GM19193 (cell line): Measurements from ENCODE around the gene SLC22A23.

Experiments used
- POLR2A ChIP-seq: IDR thresholded peaks from 4 replicates; pipeline ENCODE4 v1.6.1; 2011; ENCODE audit not compliant: insufficient read depth, insufficient read length; ENCODE audit errors: extremely low read depth

The SLC22A23 gene

DNA sequence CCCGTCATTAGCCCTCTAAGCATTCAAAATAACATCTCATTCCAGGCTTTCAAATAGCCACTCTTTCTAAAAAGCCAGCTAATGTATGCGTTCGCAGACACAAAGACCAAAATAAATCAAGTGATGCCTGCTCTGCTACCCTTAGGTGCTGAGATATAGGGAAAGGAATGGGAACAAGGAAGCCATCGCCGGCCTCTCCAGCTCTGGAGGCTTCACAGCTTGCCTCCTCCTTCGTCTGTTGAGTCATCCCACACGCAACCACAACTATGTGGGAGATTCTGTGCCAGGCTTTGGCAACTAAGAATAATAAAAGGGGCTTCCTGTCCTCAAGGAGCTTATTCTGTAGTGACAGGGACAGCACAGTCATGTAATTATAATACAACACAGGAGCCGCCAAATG, 27.3 kb upstream of the SLC22A23 start:
- TF ChIP-seq POLR2A, result no peak

DNA sequence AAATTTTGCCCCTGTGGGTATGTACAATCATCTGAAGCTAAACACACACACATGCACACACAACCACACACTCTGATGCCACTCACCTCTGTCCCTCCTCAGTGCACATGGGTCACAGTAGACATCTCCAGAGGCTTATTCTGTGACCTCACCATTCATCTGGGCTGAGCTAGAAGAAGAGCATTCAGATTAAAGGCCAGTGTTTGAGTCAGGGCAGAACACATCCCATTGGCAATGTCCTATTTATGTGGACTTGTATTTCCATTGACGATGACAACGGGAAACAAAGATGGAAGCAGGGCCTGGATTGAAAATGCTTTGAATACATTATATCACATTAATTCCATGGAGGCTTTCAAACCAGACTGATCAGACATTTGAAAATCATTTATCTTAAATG, 26.8 kb upstream of the SLC22A23 start:
- TF ChIP-seq POLR2A, result no peak

DNA sequence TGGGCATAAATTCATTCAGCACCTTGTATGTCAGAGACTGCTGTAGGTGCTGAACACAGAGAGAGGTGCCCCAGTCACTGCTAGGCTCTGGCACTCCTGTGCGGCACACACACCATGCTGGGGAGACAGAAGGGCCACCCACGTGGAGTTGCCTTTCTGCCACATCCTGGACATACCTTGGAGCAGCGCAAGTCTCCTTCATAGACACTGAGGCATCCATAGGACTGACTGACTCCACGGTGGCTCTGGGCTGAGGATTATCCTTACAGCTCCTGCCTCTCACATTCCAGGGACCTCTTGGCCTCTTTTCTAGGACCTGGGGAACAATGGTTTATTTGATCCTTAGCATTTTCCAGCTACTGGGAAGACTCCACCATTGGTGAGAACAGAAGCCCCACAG, 26.0 kb upstream of the SLC22A23 start:
- no peak for TF ChIP-seq POLR2A

DNA sequence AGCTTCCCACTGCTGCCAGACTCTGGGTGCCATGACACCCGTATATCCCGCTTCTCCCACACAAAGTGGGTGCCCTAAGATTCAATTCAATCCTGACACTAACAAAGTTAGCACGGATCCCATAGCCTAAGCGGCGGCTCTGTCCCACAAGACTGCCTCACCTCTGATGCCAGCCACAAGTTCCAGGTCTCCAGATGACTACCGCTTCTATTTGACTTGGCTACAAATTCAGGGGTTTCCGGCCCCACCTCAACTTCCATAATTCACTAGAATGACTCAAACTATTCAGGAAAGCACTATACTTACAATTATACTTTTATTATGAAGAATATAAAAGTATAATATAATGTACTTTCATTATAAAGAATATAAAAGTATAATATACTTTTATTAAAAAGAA, 24.8 kb upstream of the SLC22A23 start:
- TF ChIP-seq POLR2A, result no peak

DNA sequence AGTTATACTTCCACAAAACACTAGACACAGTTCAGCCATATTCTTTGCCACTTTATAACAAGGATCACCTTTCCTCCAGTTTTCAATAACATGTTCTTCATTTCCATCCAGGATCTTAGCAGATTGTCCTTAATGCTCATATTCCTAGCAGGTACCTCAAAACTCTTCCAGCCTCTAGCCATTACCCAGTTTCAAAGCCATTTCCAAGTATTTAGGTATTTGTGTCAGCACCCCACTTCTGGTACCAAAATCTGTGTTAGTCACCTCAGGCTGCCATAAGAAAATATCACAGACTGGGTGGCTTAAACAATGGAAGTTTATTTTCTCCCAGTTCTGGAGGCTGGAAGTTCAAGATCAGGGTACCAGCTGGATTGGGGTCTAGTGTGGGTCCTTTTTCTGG, 23.2 kb upstream of the SLC22A23 start:
- no peak for TF ChIP-seq POLR2A

DNA sequence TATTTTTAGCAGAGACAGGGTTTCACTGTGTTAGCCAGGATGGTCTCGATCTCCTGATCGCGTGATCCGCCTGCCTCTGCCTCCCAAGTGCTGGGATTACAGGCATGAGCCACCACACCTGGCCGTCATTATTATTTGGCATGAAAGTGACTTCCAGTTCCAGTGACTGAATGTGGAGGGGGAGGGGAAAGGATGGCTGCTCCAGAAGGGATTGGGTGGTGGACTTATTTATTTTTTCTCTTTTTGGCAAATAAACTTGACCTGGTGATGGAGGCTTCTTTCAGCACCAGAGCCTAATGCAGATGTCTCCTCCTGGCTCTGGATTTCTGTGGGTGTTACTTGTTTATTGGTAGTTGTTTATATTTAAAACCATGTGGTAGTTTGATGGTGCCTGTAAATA, 16.9 kb upstream of the SLC22A23 start:
- TF ChIP-seq POLR2A, result no peak

DNA sequence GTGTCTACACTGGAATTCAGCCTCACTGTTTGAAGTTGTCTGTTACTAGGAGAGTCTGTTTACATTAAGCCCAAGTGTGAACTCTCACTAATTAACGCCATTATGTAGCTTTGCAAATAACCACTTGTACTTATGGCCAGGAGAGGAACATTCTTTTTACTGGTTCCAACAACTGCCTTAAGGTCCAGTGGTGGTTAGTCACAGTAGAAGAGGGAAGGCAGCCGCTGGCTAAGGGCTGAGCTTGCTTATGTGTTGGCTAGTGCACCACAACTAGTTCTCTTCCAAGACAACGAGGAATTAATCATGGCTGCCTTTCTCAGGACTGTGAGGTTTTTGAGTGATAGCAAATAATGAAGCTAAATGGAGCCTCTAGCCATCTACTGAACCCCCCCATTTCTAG, 14.9 kb upstream of the SLC22A23 start:
- TF ChIP-seq POLR2A, result no peak

DNA sequence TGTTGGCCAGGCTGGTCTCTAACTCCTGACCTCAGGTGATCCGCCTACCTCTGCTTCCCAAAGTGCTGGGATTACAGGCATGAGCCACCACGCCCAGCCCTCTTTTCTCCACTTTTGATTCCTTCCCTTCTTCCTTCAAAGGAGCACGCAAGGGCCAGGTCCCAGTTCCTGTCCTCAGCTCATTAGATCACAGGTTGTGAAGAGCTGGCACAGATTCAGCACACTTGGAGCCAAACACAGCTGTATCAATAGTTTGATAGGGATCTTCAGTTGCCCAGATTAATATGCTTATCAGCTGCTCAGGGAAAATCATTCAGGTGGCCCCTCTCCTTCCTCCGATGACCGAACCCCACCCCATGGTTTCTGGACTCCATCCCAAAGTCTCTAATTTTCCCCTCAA, 14.4 kb upstream of the SLC22A23 start:
- no peak for TF ChIP-seq POLR2A

DNA sequence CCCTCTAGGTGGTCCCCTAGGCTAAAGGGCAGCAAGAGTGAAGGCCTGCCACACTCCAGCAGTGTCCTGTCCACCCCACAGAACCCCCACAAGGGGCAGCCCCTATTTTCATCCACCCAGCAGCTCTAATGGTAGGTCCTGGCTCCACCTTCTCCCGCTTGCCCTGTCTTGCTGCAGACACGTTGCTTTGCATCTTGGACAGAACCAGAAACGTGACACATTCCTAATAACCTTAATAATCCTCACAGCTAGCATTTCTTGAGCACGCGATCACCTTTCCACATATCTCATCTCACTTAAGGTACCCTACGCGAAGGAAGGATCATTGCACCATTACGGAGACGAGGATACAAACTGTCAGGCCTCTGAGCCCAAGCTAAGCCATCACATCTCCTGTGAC, 11.7 kb upstream of the SLC22A23 start:
- no peak for TF ChIP-seq POLR2A

DNA sequence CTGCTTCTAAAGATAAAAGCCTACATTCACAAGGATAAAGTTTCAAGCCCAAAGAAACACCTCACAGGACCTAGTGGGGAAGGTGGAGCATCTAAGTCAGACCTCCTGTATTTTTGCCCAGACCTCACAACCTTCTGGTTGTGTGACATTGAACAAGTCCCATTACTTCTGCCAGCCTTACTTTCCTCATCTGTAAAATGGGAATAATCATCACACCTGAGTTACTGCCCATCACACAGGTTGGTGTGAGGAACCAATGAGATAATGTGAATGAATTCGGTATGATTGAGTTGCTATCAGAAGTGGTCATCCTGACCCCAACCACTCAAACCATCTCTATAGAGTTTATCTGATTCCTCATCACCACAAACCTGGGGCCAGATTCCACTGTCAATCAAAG, 11.1 kb upstream of the SLC22A23 start:
- TF ChIP-seq POLR2A, result no peak

DNA sequence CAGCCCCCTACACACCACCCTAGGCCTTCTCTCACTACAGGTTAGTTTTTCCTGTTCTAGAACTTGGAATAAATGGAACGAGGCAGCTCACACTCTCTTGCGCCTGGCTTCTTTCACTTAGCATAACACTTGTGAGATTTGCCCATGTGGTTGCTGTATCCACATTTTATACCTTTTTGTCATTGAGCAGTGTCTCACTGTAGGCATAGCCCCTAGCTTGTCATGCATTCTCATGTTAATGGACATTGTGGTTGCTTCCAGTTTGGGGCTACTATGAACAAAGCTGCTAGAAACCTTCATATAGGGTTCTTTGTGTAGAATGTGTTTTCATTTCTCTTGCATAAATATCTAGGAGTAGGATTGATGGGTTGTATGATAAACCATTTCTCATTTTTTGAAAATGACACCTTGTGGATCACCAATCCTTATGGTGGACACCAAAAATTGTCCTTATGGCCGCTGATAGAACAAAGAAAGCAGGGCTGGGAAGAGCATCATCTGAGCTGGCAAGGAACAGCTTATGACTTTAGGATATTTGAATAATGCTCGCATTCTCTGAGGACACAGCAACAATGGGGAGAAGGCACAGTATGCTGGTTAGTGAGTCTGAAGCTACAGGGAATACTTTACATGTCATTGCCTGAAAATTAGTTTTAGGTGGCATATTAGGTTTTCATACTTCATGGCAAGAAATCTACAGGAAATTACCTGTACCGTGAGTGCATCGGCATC, 9.8 kb upstream of the SLC22A23 start:
- no peak for TF ChIP-seq POLR2A

DNA sequence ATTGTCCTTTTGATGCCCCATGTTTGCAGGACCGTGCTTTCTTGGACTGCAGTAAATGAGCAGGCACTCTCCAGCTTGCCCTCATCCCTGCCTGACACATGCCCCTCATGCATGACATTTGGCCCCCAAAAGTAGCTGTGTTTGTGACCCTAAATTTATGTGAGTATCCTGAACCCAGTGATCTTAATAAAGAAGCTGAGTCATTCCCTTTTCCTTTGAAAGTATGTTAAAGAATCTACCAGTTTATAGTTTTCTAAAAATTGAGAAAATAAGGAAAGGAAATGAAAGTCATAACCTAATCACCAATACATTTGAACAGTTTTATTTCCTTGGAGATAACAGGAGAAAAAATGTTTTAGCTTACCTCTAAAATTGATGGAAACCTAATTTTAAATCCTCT, 3.4 kb upstream of the SLC22A23 start:
- TF ChIP-seq POLR2A, result no peak

DNA sequence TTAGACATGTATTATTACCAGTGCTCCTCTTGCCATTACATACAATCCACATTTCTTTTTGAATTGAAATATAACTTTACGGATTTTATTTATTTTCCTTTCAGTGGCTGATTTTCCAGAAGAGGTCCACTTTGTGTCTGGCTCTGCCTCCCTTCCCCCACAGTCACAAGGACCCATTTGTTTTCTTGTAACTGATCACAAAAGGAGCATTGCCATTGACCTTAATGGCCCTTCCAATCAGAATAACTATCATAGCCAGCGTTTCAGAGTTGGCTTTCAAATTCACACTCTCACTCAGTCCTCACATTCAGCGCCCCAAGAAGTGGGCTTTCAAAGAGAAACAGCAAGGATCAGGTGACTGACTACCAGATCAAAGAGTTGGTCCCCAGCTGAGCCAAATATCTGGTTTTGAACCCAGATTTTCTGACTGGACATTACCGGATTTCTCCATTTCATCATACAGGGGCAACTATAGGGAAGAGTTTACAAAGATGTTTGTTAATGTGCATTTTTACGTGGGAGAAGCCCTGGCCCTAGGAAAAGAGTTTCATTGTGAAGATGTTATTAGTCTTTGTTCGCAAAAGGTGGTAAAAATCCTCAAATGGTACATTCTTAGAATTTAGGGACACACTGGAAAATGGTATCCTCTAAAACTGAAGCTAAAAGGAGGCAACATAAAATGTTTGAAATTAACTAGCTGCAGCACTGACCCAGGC, 2.0 kb upstream of the SLC22A23 start:
- no peak for TF ChIP-seq POLR2A

DNA sequence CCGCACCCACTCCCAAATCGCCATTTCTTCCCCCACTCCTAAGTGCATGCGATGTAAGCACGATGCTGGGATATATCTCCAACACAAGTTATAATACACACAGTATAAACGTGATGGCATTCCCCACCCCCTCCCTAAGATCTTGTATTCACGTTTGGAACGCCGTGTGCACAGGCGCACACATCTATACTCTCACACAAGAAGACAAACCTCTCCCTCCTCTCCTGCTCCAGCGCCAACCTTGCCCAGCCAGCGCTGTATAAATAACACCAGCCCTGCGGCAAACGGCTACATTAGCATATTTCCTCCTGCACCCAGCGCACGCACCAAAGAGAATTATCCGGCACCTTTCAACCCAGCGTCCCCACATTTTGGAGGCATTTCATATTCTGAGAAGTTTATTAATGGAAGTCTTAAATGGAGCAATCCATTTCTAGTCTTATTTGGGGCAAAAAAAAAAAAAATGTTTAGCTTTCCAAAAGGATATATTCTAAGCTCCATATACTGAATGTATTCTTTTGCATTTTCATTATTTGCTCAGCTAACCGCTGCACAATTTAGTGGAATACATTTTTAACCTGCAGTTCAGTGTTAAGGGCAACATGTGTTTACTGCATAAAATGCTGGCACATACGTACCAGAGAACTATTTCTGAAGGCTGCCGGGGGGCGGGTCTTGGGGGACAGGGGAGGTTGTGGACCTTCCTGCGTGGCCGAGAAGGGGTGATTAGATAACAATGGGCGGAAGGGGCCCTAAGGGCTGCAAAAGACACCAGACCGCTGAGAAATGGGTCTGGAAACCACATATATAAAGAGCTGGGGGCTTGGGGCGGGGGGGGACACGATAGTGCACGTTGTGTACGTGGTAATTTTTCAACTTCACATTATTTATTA, 1.1 kb upstream of the SLC22A23 start:
- TF ChIP-seq POLR2A, result no peak

DNA sequence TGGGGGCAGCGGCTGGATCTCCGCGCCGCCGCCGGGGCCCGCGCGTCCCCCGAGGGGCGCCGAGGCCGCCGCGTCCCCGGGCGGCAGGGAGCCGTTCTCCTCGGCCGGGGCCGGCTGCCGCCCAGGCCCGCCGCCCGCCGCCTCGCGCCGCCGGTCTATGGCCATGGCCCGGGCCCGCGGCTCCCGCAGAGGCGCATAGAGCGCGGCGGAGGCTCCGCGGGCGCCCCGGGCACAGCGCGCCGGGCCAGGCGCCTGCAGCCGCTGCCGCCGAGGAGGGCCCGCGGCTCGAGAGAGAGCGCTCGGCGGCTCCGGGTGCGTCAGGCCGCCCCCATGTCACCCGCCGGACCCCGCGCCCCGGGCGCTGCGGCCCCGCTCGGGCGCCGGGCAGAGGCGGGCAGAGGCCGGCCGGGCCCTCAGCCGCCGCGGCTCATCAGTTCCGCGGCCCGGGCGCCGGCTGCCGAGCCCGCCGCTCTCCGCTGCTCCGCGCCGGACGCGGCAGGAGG, 404 bp downstream of the SLC22A23 start:
- no peak for TF ChIP-seq POLR2A

DNA sequence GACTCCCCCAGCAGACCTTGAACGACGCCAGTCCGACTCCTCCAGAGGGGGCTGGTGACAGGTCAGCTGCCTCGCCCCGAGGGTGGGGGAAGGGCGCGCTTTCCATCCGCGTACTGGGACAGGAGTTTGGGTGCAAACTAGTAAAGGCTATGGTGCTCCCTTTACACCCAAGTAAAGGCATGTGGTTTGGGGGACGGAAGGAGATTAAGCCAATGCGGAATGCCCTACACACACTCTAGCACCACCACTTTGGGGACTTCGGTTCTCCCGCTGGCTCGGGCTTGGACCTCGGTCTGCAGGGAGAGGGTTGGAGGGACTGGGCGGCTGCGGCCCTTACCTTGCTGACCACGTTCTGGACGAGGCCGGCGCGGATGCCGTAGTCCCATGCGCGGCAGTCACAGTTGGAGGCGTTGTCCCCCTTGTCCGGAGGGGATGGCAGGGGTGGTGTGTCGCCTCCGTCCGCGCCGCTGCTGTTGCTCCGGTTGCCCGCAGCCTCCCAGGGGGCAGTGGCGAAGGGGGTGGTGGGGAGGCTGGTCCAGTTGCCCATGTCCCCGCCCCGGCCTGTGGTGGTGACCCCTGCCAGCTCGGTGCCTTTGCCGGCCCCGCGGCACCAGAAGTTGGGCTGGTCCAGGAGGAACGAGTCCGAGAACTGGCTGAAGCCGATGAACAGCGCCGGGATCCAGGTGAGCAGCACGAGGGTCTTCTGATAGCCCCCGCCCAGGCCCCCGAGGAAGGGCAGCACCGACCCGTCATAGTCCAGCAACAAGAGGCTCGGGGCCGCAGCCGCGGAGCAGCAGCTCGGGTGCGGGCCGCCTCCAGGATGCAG, 1.1 kb downstream of the SLC22A23 start:
- TF ChIP-seq POLR2A, result no peak
